NCI-H1048 (cell line): ENCODE results near the gene SUPT3H.
"Not testable (repeated sequence)": the region's sequence is repeated elsewhere in the genome, so short reads cannot be mapped to it uniquely, and the experiment has no call there.

Source experiments
- DNase-seq: peaks from one replicate; lab custom pipeline; 2025; lab: John Stamatoyannopoulos, UW

SUPT3H gene

GRCh38 chr6:44951253-44951747 is 426.4 kb downstream of the SUPT3H start:
- DNase-seq, result no peak

GRCh38 chr6:44949596-44950201 is 428.0 kb downstream of the SUPT3H start:
- DNase-seq, result no peak

GRCh38 chr6:44943541-44943940 is 434.2 kb downstream of the SUPT3H start:
- no peak for DNase-seq

GRCh38 chr6:44942798-44943197 is 434.9 kb downstream of the SUPT3H start:
- no peak for DNase-seq

- DNase-seq, result no peak
Observed at GRCh38 chr6:44942201-44942600, 435.5 kb downstream of the SUPT3H start.

GRCh38 chr6:44940367-44940766 is 437.4 kb downstream of the SUPT3H start:
- DNase-seq, result no peak

GRCh38 chr6:44935693-44936300 is 441.9 kb downstream of the SUPT3H start:
- no peak for DNase-seq

- DNase-seq, result no peak
Observed at GRCh38 chr6:44933108-44933507, 444.6 kb downstream of the SUPT3H start.

- DNase-seq, result no peak
Observed at GRCh38 chr6:44932651-44933091, 445.1 kb downstream of the SUPT3H start.

- DNase-seq, result no peak
Observed at GRCh38 chr6:44931385-44931784, 446.3 kb downstream of the SUPT3H start.

GRCh38 chr6:44926556-44926955 is 451.2 kb downstream of the SUPT3H start:
- no peak for DNase-seq

- DNase-seq, result no peak
Observed at GRCh38 chr6:44925100-44925739, 452.5 kb downstream of the SUPT3H start.

- no peak for DNase-seq
Observed at GRCh38 chr6:44923444-44923843, 454.3 kb downstream of the SUPT3H start.

- DNase-seq, result no peak
Observed at GRCh38 chr6:44921798-44922197, 455.9 kb downstream of the SUPT3H start.

- no peak for DNase-seq
Observed at GRCh38 chr6:44920952-44921491, 456.7 kb downstream of the SUPT3H start.

- no peak for DNase-seq
Observed at GRCh38 chr6:44918671-44919296, 458.9 kb downstream of the SUPT3H start.

- DNase-seq, result peak; percentile 47
Observed at GRCh38 chr6:44917430-44917829, 460.3 kb downstream of the SUPT3H start.

GRCh38 chr6:44915111-44915510 is 462.6 kb downstream of the SUPT3H start:
- DNase-seq, result no peak

GRCh38 chr6:44914141-44914540 is 463.6 kb downstream of the SUPT3H start:
- DNase-seq, result no peak

GRCh38 chr6:44906761-44907160 is 471.0 kb downstream of the SUPT3H start:
- no peak for DNase-seq

- DNase-seq, result not testable (repeated sequence)
Observed at GRCh38 chr6:44900358-44900757, 477.4 kb downstream of the SUPT3H start.

GRCh38 chr6:44898296-44898930 is 479.3 kb downstream of the SUPT3H start:
- DNase-seq, result no peak
